ENCODE data around the gene MKRN1. TPM values are rescaled to one million over a fixed set of nuclear protein-coding genes. Genes with fewer than 3 reads are reported as not detected.
"Not testable (repeated sequence)": the region's sequence is repeated elsewhere in the genome, so short reads cannot be mapped to it uniquely, and the experiment has no call there.

MKRN1 gene
- total RNA-seq, 4 donors from 2014 or later, result 45.9 to 75.7 (median 60.0) TPM

GRCh38 chr7:140455743-140456142 is 23.6 kb downstream of the MKRN1 start:
- H3K27ac ChIP-seq, result no peak overlapping the region
- TF ChIP-seq POLR2A (IDR thresholded peaks at IDR 0.05), result no peak
- TF ChIP-seq EP300 (IDR thresholded peaks at IDR 0.05), result no peak
- TF ChIP-seq CTCF (IDR thresholded peaks at IDR 0.05), result no peak
- 53 to 69% methylated on average over 4 of the region's 4 CpGs for WGBS, 2 donors
- DNase-seq (ENCODE audit: low spot score in 2 of 2), result no peak
- H3K4me3 ChIP-seq, result no peak overlapping the region
- peaks cover 0 to 4% (median 0%) of the 10 kb centered on the region in 4 donors for H3K4me1 ChIP-seq
- H3K27me3 ChIP-seq, result no peaks in the 10 kb centered on the region
- H3K36me3 ChIP-seq, result peaks cover 3 to 70% (median 18%) of the 10 kb centered on the region in 3 donors
- H3K9me3 ChIP-seq, result no peaks in the 10 kb centered on the region

- TF ChIP-seq POLR2A (IDR thresholded peaks at IDR 0.05) (no peak), EP300 (IDR thresholded peaks at IDR 0.05) (no peak), CTCF (IDR thresholded peaks at IDR 0.05) (no peak)
- Histone ChIP-seq H3K27me3 (no peaks in the 10 kb centered on the region), H3K36me3 (peaks cover 3 to 65% (median 18%) of the 10 kb centered on the region in 3 donors), H3K9me3 (no peaks in the 10 kb centered on the region), H3K4me3 (no peak overlapping the region), H3K27ac (no peak overlapping the region), H3K4me1 (peaks cover 0 to 4% (median 0%) of the 10 kb centered on the region in 4 donors)
- no peak for DNase-seq (ENCODE audit: low spot score in 2 of 2)
- 75 to 80% methylated on average over 8 of the region's 8 CpGs for WGBS, 2 donors
These were observed 24.7 kb downstream of the MKRN1 start for GRCh38 chr7:140454657-140455015.

GRCh38 chr7:140453785-140454656 is 25.3 kb downstream of the MKRN1 start:
- H3K9me3 ChIP-seq; DNase-seq (ENCODE audit: low spot score in 2 of 2); H3K27ac ChIP-seq; H3K27me3 ChIP-seq; H3K4me1 ChIP-seq; H3K4me3 ChIP-seq: not testable (repeated sequence)
- H3K36me3 ChIP-seq, result peaks cover 3 to 65% (median 18%) of the 10 kb centered on the region in 3 donors
- WGBS, 2 donors, result 84 to 90% methylated on average over 9 of the region's 9 CpGs

GRCh38 chr7:140453273-140453672 is 26.0 kb downstream of the MKRN1 start:
- H3K9me3 ChIP-seq, result no peaks in the 10 kb centered on the region
- TF ChIP-seq CTCF (IDR thresholded peaks at IDR 0.05) (no peak), POLR2A (IDR thresholded peaks at IDR 0.05) (no peak), EP300 (IDR thresholded peaks at IDR 0.05) (no peak)
- H3K27me3 ChIP-seq, result no peaks in the 10 kb centered on the region
- H3K27ac ChIP-seq, result no peak overlapping the region
- no peak overlapping the region for H3K4me3 ChIP-seq
- peaks cover 0 to 4% (median 0%) of the 10 kb centered on the region in 4 donors for H3K4me1 ChIP-seq
- DNase-seq (ENCODE audit: low spot score in 2 of 2), result no peak
- 70 to 76% methylated on average over 4 of the region's 4 CpGs for WGBS, 2 donors
- peaks cover 3 to 58% (median 18%) of the 10 kb centered on the region in 3 donors for H3K36me3 ChIP-seq

- Histone ChIP-seq H3K9me3 (no peaks in the 10 kb centered on the region), H3K4me3 (no peak overlapping the region), H3K27ac (no peak overlapping the region), H3K36me3 (peaks cover 3 to 52% (median 18%) of the 10 kb centered on the region in 3 donors), H3K27me3 (no peaks in the 10 kb centered on the region), H3K4me1 (peaks cover 0 to 4% (median 0%) of the 10 kb centered on the region in 4 donors)
- 71 to 74% methylated on average over 1 of the region's 1 CpG for WGBS, 2 donors
- TF ChIP-seq EP300 (IDR thresholded peaks at IDR 0.05) (no peak), CTCF (IDR thresholded peaks at IDR 0.05) (no peak), POLR2A (IDR thresholded peaks at IDR 0.05) (no peak)
- DNase-seq (ENCODE audit: low spot score in 2 of 2), result no peak
These were observed 27.6 kb downstream of the MKRN1 start for GRCh38 chr7:140451716-140452115.
